ENCODE measurements around the gene COLEC11. TPM values are rescaled to one million over a fixed set of nuclear protein-coding genes. Genes with fewer than 3 reads are reported as not detected.

Gene COLEC11
- total RNA-seq, 2 donors from 2014 or later, result not detected

GRCh38 chr2:3666613-3666975 lies 71.7 kb downstream of the COLEC11 start:
- no peak for ATAC-seq
- H3K27me3 Mint-ChIP-seq, result peaks cover 19% of the 10 kb centered on the region
- no peak for DNase-seq
- H3K27ac Mint-ChIP-seq, result no peak overlapping the region
- H3K4me1 Mint-ChIP-seq, result peaks cover 3% of the 10 kb centered on the region
- H3K4me3 Mint-ChIP-seq, result no peak overlapping the region
- H3K9me3 ChIP-seq (ENCODE audit: control insufficient read depth, low read length, poor library complexity, severe bottlenecking), result no peaks in the 10 kb centered on the region
- H3K36me3 Mint-ChIP-seq (ENCODE audit: low read depth), result peaks cover 3% of the 10 kb centered on the region

GRCh38 chr2:3667151-3667631 lies 72.3 kb downstream of the COLEC11 start:
- H3K27ac Mint-ChIP-seq, result peak overlapping the region; percentile 6

GRCh38 chr2:3669656-3670055 lies 74.7 kb downstream of the COLEC11 start:
- ATAC-seq, result no peak
- Mint-ChIP-seq H3K4me1 (peaks cover 3% of the 10 kb centered on the region), H3K27ac (no peak overlapping the region), H3K4me3 (no peak overlapping the region), H3K36me3 (ENCODE audit: low read depth) (peaks cover 3% of the 10 kb centered on the region), H3K27me3 (peaks cover 30% of the 10 kb centered on the region)
- no peak for DNase-seq
- H3K9me3 ChIP-seq (ENCODE audit: control insufficient read depth, low read length, poor library complexity, severe bottlenecking), result no peaks in the 10 kb centered on the region

More at GRCh38 chr2:3667151-3667631, 72.3 kb downstream of the COLEC11 start:
- Mint-ChIP-seq H3K27me3 (peaks cover 19% of the 10 kb centered on the region), H3K4me3 (no peak overlapping the region), H3K36me3 (ENCODE audit: low read depth) (peaks cover 3% of the 10 kb centered on the region), H3K4me1 (peaks cover 3% of the 10 kb centered on the region)
- no peaks in the 10 kb centered on the region for H3K9me3 ChIP-seq (ENCODE audit: control insufficient read depth, low read length, poor library complexity, severe bottlenecking)
- ATAC-seq (no peak), DNase-seq (no peak)

GRCh38 chr2:3670376-3670775 lies 75.5 kb downstream of the COLEC11 start:
- H3K4me1 Mint-ChIP-seq, result peaks cover 3% of the 10 kb centered on the region
- no peak overlapping the region for H3K27ac Mint-ChIP-seq
- ATAC-seq, result no peak
- H3K4me3 Mint-ChIP-seq, result no peak overlapping the region
- peaks cover 35% of the 10 kb centered on the region for H3K27me3 Mint-ChIP-seq
- no peak for DNase-seq
- no peaks in the 10 kb centered on the region for H3K9me3 ChIP-seq (ENCODE audit: control insufficient read depth, low read length, poor library complexity, severe bottlenecking)
- peaks cover 3% of the 10 kb centered on the region for H3K36me3 Mint-ChIP-seq (ENCODE audit: low read depth)

- ATAC-seq (no peak), DNase-seq (no peak)
- peaks cover 35% of the 10 kb centered on the region for H3K27me3 Mint-ChIP-seq
- peaks cover 3% of the 10 kb centered on the region for H3K36me3 Mint-ChIP-seq (ENCODE audit: low read depth)
- peaks cover 3% of the 10 kb centered on the region for H3K4me1 Mint-ChIP-seq
- no peak overlapping the region for H3K27ac Mint-ChIP-seq
- H3K4me3 Mint-ChIP-seq, result no peak overlapping the region
- no peaks in the 10 kb centered on the region for H3K9me3 ChIP-seq (ENCODE audit: control insufficient read depth, low read length, poor library complexity, severe bottlenecking)
Observed at GRCh38 chr2:3670941-3671340, 76.0 kb downstream of the COLEC11 start.

GRCh38 chr2:3672861-3673678 lies 78.2 kb downstream of the COLEC11 start:
- Mint-ChIP-seq H3K36me3 (ENCODE audit: low read depth) (peaks cover under 1% of the 10 kb centered on the region), H3K27ac (no peak overlapping the region)
- ATAC-seq, result no peak

GRCh38 chr2:3674066-3674845 lies 79.3 kb downstream of the COLEC11 start:
- no peaks in the 10 kb centered on the region for H3K9me3 ChIP-seq (ENCODE audit: control insufficient read depth, low read length, poor library complexity, severe bottlenecking)
- ATAC-seq, result no peak
- no peaks in the 10 kb centered on the region for H3K36me3 Mint-ChIP-seq (ENCODE audit: low read depth)
- no peaks in the 10 kb centered on the region for H3K4me1 Mint-ChIP-seq
- no peak for DNase-seq
- no peak overlapping the region for H3K4me3 Mint-ChIP-seq
- peaks cover 42% of the 10 kb centered on the region for H3K27me3 Mint-ChIP-seq
- H3K27ac Mint-ChIP-seq, result no peak overlapping the region

More at GRCh38 chr2:3672861-3673678, 78.2 kb downstream of the COLEC11 start:
- H3K27me3 Mint-ChIP-seq, result peaks cover 43% of the 10 kb centered on the region
- DNase-seq, result no peak
- H3K4me1 Mint-ChIP-seq, result peaks cover under 1% of the 10 kb centered on the region
- H3K9me3 ChIP-seq (ENCODE audit: control insufficient read depth, low read length, poor library complexity, severe bottlenecking), result no peaks in the 10 kb centered on the region
- H3K4me3 Mint-ChIP-seq, result no peak overlapping the region

- H3K9me3 ChIP-seq (ENCODE audit: control insufficient read depth, low read length, poor library complexity, severe bottlenecking), result no peaks in the 10 kb centered on the region
- DNase-seq (no peak), ATAC-seq (no peak)
- peaks cover 36% of the 10 kb centered on the region for H3K27me3 Mint-ChIP-seq
- no peaks in the 10 kb centered on the region for H3K4me1 Mint-ChIP-seq
- H3K27ac Mint-ChIP-seq, result no peak overlapping the region
- H3K36me3 Mint-ChIP-seq (ENCODE audit: low read depth), result no peaks in the 10 kb centered on the region
- no peak overlapping the region for H3K4me3 Mint-ChIP-seq
Observed at GRCh38 chr2:3675687-3676086, 80.8 kb downstream of the COLEC11 start.

- no peak for DNase-seq
- no peak for ATAC-seq
- no peak overlapping the region for H3K4me3 Mint-ChIP-seq
- H3K4me1 Mint-ChIP-seq, result no peaks in the 10 kb centered on the region
- H3K9me3 ChIP-seq (ENCODE audit: control insufficient read depth, low read length, poor library complexity, severe bottlenecking), result no peaks in the 10 kb centered on the region
- no peaks in the 10 kb centered on the region for H3K36me3 Mint-ChIP-seq (ENCODE audit: low read depth)
- H3K27ac Mint-ChIP-seq, result no peak overlapping the region
- H3K27me3 Mint-ChIP-seq, result peaks cover 31% of the 10 kb centered on the region
Observed at GRCh38 chr2:3677436-3677835, 82.5 kb downstream of the COLEC11 start.

- no peak overlapping the region for H3K4me3 Mint-ChIP-seq
- no peak for DNase-seq
- peaks cover 31% of the 10 kb centered on the region for H3K27me3 Mint-ChIP-seq
- no peak overlapping the region for H3K27ac Mint-ChIP-seq
- H3K36me3 Mint-ChIP-seq (ENCODE audit: low read depth), result no peaks in the 10 kb centered on the region
- ATAC-seq, result no peak
- H3K9me3 ChIP-seq (ENCODE audit: control insufficient read depth, low read length, poor library complexity, severe bottlenecking), result no peaks in the 10 kb centered on the region
- H3K4me1 Mint-ChIP-seq, result no peaks in the 10 kb centered on the region
Observed at GRCh38 chr2:3678212-3678611, 83.3 kb downstream of the COLEC11 start.

- Mint-ChIP-seq H3K4me3 (no peak overlapping the region), H3K27ac (no peak overlapping the region), H3K4me1 (no peaks in the 10 kb centered on the region), H3K27me3 (peaks cover 25% of the 10 kb centered on the region), H3K36me3 (ENCODE audit: low read depth) (no peaks in the 10 kb centered on the region)
- DNase-seq, result no peak
- no peak for ATAC-seq
- H3K9me3 ChIP-seq (ENCODE audit: control insufficient read depth, low read length, poor library complexity, severe bottlenecking), result no peaks in the 10 kb centered on the region
Observed at GRCh38 chr2:3679180-3679579, 84.3 kb downstream of the COLEC11 start.

GRCh38 chr2:3679616-3680393 lies 84.9 kb downstream of the COLEC11 start:
- DNase-seq (no peak), ATAC-seq (no peak)
- H3K36me3 Mint-ChIP-seq (ENCODE audit: low read depth), result no peaks in the 10 kb centered on the region
- no peak overlapping the region for H3K4me3 Mint-ChIP-seq
- H3K27ac Mint-ChIP-seq, result no peak overlapping the region
- no peaks in the 10 kb centered on the region for H3K4me1 Mint-ChIP-seq
- H3K27me3 Mint-ChIP-seq, result peaks cover 19% of the 10 kb centered on the region
- no peaks in the 10 kb centered on the region for H3K9me3 ChIP-seq (ENCODE audit: control insufficient read depth, low read length, poor library complexity, severe bottlenecking)

All from T-helper 17 cell (primary cell).